OCI-LY7 (cell line): ENCODE results near the gene PLEKHM1. TPM values are rescaled to one million over a fixed set of nuclear protein-coding genes. Genes with fewer than 3 reads are reported as not detected.

Experiments
- BruUV-seq: library from RNA; stranded (reverse); fragments of 400-500 nt; replicated peaks from 2 replicates; lab custom pipeline; 2021; lab: Mats Ljungman, UMichigan
- CTCF ChIA-PET: fragments of 300-600 bp; sonication (Branson Sonifier 250); formaldehyde crosslinking; loops from one replicate; lab custom pipeline; 2022; ENCODE audit warnings: antibody characterized with exemption; ENCODE audit not compliant: unreplicated experiment; lab: Charles Lee
- POLR2A ChIA-PET: fragments of 300-600 bp; sonication (Branson Sonifier 250); formaldehyde crosslinking; loops from one replicate; lab custom pipeline; 2022; ENCODE audit warnings: antibody characterized with exemption; lab: Charles Lee
- DNase-seq: peaks from one replicate; pipeline ENCODE4 v3.0.0-alpha.2; 2015; ENCODE audit warnings: low spot score
- H2AFZ ChIP-seq: fragments of 200-600 bp; sonication (generic), shearing (Covaris generic); 2 replicates; pipeline ENCODE4 v1.6.1; 2014; ENCODE audit warnings: mild to moderate bottlenecking, antibody characterized with exemption, low read length, moderate library complexity
- H3K27ac ChIP-seq: fragments of 200-600 bp; sonication (generic); 2 replicates; pipeline ENCODE4 v1.5.1; 2014; ENCODE audit warnings: mixed run types, low read depth, mild to moderate bottlenecking, moderate library complexity, low read length, inconsistent platforms; ENCODE audit not compliant: poor library complexity, severe bottlenecking
- H3K36me3 ChIP-seq: fragments of 200-600 bp; sonication (generic); 2 replicates; pipeline ENCODE4 v1.6.1; 2014; ENCODE audit warnings: mild to moderate bottlenecking, antibody characterized with exemption, low read length, moderate library complexity, mixed read lengths; ENCODE audit not compliant: insufficient read depth
- H3K4me1 ChIP-seq: fragments of 200-600 bp; sonication (generic); 2 replicates; pipeline ENCODE4 v1.5.1; 2014; ENCODE audit warnings: mild to moderate bottlenecking, low read length; ENCODE audit not compliant: insufficient read depth, poor library complexity, severe bottlenecking
- H3K4me2 ChIP-seq: fragments of 200-600 bp; sonication (generic); 2 replicates; pipeline ENCODE4 v1.6.1; 2014; ENCODE audit warnings: mild to moderate bottlenecking, low read length
- H3K4me3 ChIP-seq: fragments of 200-600 bp; sonication (generic); 2 replicates; pipeline ENCODE4 v1.5.1; 2014; ENCODE audit warnings: mild to moderate bottlenecking, low read depth, low read length; ENCODE audit not compliant: poor library complexity, severe bottlenecking
- H3K79me2 ChIP-seq: fragments of 200-600 bp; sonication (generic); 2 replicates; pipeline ENCODE4 v1.6.1; 2016; ENCODE audit warnings: low read depth, mild to moderate bottlenecking, low read length, moderate library complexity, mixed read lengths; ENCODE audit not compliant: insufficient read depth
- H3K9me2 ChIP-seq: fragments of 200-600 bp; sonication (generic); 2 replicates; pipeline ENCODE4 v1.6.1; 2016; ENCODE audit warnings: mild to moderate bottlenecking, low read length, mixed read lengths; ENCODE audit not compliant: insufficient read depth
- H3K9me3 ChIP-seq: fragments of 200-600 bp; sonication (generic); 2 replicates; pipeline ENCODE4 v1.6.1; 2014; ENCODE audit warnings: mild to moderate bottlenecking, mixed run types, low read length, mixed read lengths
- H4K20me1 ChIP-seq: fragments of 200-600 bp; sonication (generic); 2 replicates; pipeline ENCODE4 v1.6.1; 2014; ENCODE audit warnings: mild to moderate bottlenecking, antibody characterized with exemption, low read length, moderate library complexity, mixed read lengths; ENCODE audit not compliant: insufficient read depth
- CTCF ChIP-seq: fragments of 200-600 bp; sonication (generic); conservative IDR thresholded peaks from 2 replicates; pipeline ENCODE4 v1.5.1; 2014; ENCODE audit warnings: mild to moderate bottlenecking, antibody characterized with exemption, low read length, moderate library complexity, mixed read lengths
- EZH2phosphoT487 ChIP-seq: fragments of 200-600 bp; sonication (generic); IDR thresholded peaks from 2 replicates; pipeline ENCODE4 v1.6.1; 2018; ENCODE audit warnings: low read depth, borderline replicate concordance, mild to moderate bottlenecking, mixed run types, antibody characterized with exemption, low read length, moderate library complexity, mixed read lengths
- intact Hi-C: fragments of 100-400 bp; cut with micrococcal nuclease; formaldehyde crosslinking; loops from one replicate; pipeline ENCODE4 v1.10.0; 2022; ENCODE audit not compliant: unreplicated experiment
- total RNA-seq, 2 experiments: library from RNA; depleted of rRNA in 1 of 2; stranded (reverse); fragments of >200 nt in 1 of 2; shearing (Covaris generic) in 1 of 2; gene quantifications; 2 replicates each; pipeline ENCODE4 v1.2.3, GENCODE V29; 2014 to 2022

The PLEKHM1 gene
- total RNA-seq, 2 experiments from 2014 or later: 11.8 to 29.3 TPM

DNA sequence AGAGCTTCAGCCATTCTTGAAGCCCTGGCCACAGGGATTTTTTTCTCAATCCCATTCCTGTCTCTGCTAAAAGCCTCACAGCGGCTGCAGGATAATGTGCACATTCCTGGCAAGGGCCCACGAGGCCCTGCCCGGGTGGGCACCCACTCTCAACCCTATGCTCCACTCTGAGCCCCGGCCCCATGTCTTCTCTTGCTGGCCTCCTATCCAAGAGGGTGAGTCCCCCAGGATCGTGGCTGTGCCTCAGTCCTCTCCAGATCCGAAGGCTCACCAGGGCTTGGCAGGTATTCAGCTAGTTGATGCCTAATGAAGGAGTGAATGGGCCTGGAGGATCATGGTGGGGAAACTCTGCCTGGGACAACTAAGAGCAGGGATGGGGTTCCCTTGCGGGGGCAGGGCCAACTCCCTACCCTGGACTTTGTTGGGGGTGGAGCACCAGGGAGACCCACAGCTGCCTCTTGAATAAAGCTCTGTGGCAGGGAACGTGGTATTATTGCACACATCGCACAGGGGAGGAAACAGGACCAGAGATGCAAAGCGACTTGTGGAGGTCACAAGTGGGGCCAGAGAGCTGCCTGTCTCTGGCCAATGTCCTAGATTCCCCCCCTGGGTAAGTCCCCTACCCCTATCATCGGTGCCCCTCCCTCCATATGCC, 63.2 kb downstream of the PLEKHM1 start:
- no peaks in the 10 kb centered on the region for H3K9me3 ChIP-seq
- CTCF ChIA-PET: no interaction called here
- H3K79me2 ChIP-seq: no peaks in the 10 kb centered on the region
- DNase-seq: no peak
- no peaks in the 10 kb centered on the region for H3K9me2 ChIP-seq
- intact Hi-C loops: loop anchor here (2.0 kb wide), 1 partner anchor 33 kb away; no protein-coding TSS in a partner anchor
- H2AFZ ChIP-seq: no peak overlapping the region
- no peaks in the 10 kb centered on the region for H4K20me1 ChIP-seq
- no peak overlapping the region for H3K27ac ChIP-seq
- H3K4me3 ChIP-seq: no peak overlapping the region
- H3K36me3 ChIP-seq: no peaks in the 10 kb centered on the region
- H3K4me2 ChIP-seq: no peak overlapping the region
- no TSS peak for BruUV-seq
- H3K4me1 ChIP-seq: peaks cover 36% of the 10 kb centered on the region
- POLR2A ChIA-PET: interaction anchor here (0.8 kb wide), 1 partner anchor 115 kb away, joined by 3 read pairs; no protein-coding TSS in a partner anchor
- TF ChIP-seq CTCF (no peak), EZH2phosphoT487 (no peak)

DNA sequence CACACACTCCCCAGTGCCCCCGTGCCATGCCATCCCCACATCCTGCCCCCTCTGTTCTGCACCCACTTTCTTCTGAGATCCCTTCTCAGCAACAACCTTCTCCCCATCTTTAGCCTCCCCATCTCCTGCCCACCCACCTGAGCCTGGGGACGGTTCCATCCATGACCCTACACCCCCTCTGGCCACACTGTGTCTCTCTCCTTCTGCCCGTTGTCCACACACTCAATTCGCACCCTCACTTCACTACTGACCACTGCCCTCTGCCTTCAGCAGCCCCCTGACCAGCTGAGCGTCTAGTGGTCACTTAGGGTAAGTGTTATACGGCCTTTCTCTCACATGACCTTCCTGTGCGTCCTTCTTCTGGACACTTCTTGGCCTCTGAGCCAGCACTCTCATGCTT, 64.0 kb downstream of the PLEKHM1 start:
- no peaks in the 10 kb centered on the region for H3K9me2 ChIP-seq
- peaks cover 30% of the 10 kb centered on the region for H3K4me1 ChIP-seq
- BruUV-seq: no TSS peak
- H3K9me3 ChIP-seq: no peaks in the 10 kb centered on the region
- H3K27ac ChIP-seq: no peak overlapping the region
- ChIA-PET POLR2A (no interaction called here), CTCF (no interaction called here)
- no peak overlapping the region for H2AFZ ChIP-seq
- no peaks in the 10 kb centered on the region for H4K20me1 ChIP-seq
- no peak for DNase-seq
- no peak for TF ChIP-seq EZH2phosphoT487
- no peak for TF ChIP-seq CTCF
- no peaks in the 10 kb centered on the region for H3K36me3 ChIP-seq
- intact Hi-C loops: loop anchor here (2.0 kb wide), 1 partner anchor 32 kb away; no protein-coding TSS in a partner anchor
- no peak overlapping the region for H3K4me2 ChIP-seq
- no peaks in the 10 kb centered on the region for H3K79me2 ChIP-seq
- no peak overlapping the region for H3K4me3 ChIP-seq

DNA sequence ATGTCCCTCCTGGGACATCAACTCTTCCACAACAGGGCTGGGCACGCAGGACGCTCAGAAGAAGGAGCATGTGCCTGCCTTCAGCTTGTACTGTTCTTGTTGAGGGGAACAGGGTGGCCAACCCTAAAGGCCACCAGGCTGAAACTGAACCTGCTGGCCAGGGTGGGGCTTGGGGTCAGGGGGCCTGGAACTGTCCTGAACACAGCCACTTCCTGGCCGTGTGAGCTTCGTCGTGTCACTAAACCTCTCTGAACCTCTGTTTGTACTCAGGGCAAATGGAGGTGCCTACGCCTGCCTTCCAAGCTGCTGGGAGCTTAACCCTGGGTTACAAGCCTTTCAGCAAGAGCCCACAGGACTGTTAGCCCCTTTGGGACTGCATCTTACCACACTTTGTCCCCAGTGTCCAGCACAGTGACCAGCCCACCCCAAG, 64.5 kb downstream of the PLEKHM1 start:
- ChIA-PET CTCF (interaction anchor here (0.6 kb wide), 1 partner anchor 35 kb away, joined by 4 read pairs; no protein-coding TSS in a partner anchor), POLR2A (no interaction called here)
- no peak overlapping the region for H3K27ac ChIP-seq
- H3K79me2 ChIP-seq: no peaks in the 10 kb centered on the region
- intact Hi-C loops: loop anchor here (2.0 kb wide), 1 partner anchor 31 kb away; no protein-coding TSS in a partner anchor
- no peak overlapping the region for H3K4me3 ChIP-seq
- H2AFZ ChIP-seq: no peak overlapping the region
- H3K36me3 ChIP-seq: no peaks in the 10 kb centered on the region
- no TSS peak for BruUV-seq
- no peak for DNase-seq
- H4K20me1 ChIP-seq: no peaks in the 10 kb centered on the region
- no peaks in the 10 kb centered on the region for H3K9me2 ChIP-seq
- H3K9me3 ChIP-seq: no peaks in the 10 kb centered on the region
- H3K4me1 ChIP-seq: peaks cover 24% of the 10 kb centered on the region
- no peak overlapping the region for H3K4me2 ChIP-seq
- TF ChIP-seq EZH2phosphoT487: no peak
- no peak for TF ChIP-seq CTCF
